ENCODE data around the gene ZWILCH. TPM values are rescaled to one million over a fixed set of nuclear protein-coding genes. Genes with fewer than 3 reads are reported as not detected.

Gene ZWILCH
- total RNA-seq, 1 experiment from 2014 or later, result 50.2 TPM

DNA sequence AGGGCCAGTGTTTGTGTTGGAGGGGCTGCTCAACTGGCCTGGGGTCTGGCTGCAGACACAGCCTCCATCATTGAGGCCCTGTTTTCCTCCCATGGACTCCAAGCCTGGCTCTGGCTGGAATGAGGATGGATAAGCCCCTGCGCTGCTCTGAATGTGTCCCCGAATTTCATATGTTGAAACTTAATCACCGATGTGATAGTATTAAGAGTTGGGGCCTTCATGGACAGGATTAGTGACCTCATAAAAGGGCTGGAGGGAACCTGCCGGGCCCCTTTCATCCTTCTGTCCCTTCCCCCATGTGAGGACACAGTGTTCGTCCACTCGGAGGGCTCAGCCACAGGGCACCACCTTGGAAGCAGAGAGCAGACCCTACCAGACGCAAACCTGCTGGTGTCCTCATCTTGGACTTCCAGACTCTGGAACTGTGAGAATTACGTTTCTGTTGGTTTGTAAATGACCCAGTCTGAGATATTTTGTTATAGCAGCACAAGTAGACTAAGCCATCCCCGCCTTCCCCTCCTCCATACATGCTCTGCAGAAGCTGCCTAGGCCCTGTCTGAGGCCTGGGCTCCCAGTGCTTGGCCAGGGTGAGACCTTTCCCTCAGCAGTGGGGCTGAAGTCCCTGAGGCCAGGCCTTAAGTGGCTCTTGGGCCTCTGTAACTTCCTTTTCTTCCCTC is 64.5 kb downstream of the ZWILCH start (continued):
- TF ChIP-seq, protein P1, sequence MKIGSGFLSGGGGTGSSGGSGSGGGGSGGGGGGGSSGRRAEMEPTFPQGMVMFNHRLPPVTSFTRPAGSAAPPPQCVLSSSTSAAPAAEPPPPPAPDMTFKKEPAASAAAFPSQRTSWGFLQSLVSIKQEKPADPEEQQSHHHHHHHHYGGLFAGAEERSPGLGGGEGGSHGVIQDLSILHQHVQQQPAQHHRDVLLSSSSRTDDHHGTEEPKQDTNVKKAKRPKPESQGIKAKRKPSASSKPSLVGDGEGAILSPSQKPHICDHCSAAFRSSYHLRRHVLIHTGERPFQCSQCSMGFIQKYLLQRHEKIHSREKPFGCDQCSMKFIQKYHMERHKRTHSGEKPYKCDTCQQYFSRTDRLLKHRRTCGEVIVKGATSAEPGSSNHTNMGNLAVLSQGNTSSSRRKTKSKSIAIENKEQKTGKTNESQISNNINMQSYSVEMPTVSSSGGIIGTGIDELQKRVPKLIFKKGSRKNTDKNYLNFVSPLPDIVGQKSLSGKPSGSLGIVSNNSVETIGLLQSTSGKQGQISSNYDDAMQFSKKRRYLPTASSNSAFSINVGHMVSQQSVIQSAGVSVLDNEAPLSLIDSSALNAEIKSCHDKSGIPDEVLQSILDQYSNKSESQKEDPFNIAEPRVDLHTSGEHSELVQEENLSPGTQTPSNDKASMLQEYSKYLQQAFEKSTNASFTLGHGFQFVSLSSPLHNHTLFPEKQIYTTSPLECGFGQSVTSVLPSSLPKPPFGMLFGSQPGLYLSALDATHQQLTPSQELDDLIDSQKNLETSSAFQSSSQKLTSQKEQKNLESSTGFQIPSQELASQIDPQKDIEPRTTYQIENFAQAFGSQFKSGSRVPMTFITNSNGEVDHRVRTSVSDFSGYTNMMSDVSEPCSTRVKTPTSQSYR (CRISPR knock-in tag; IDR thresholded peaks at IDR 0.05), result no peak
- TF ChIP-seq, protein P2, sequence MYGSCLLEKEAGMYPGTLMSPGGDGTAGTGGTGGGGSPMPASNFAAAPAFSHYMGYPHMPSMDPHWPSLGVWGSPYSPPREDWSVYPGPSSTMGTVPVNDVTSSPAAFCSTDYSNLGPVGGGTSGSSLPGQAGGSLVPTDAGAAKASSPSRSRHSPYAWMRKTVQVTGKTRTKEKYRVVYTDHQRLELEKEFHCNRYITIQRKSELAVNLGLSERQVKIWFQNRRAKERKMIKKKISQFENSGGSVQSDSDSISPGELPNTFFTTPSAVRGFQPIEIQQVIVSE (CRISPR knock-in tag; IDR thresholded peaks at IDR 0.05; ENCODE audit: borderline replicate concordance), result no peak
- TF ChIP-seq ATF1 (CRISPR knock-in tag; IDR thresholded peaks at IDR 0.05) (no peak), NR2C2 (CRISPR knock-in tag; IDR thresholded peaks at IDR 0.05) (no peak), FOXJ3 (CRISPR knock-in tag; IDR thresholded peaks at IDR 0.05; ENCODE audit: borderline replicate concordance) (no peak)

DNA sequence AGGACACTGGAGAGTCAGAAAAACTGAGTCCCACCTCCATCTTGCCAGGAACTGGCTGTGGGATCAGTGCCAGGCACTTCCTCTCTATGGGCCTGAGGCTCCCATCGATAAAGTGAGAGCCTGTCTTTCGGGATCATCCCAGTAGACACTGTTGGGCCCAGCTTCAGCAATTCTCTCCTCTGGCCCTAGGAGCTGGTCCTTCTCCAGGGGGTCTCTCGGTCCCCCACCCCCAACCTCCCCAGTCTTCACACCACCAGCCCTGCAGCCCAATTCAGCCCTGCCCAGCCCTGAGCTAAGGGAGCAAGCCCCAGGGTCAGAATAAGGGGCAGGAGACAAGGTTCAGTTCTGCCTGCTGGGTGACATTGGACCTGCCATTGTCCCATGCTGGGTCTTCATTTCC is 65.2 kb downstream of the ZWILCH start:
- no peaks in the 10 kb centered on the region for H3K27me3 Mint-ChIP-seq (ENCODE audit: low read depth)
- DNase-seq (ENCODE audit: low spot score), result no peak
- H3K9me3 Mint-ChIP-seq, result no peaks in the 10 kb centered on the region
- no peak for ATAC-seq
- POLR2A ChIA-PET, result no interaction called here
- TF ChIP-seq RELA (CRISPR knock-in tag; IDR thresholded peaks at IDR 0.05; ENCODE audit: borderline replicate concordance), result no peak
- H3K27ac Mint-ChIP-seq, result no peak overlapping the region
- no peaks in the 10 kb centered on the region for H3K36me3 Mint-ChIP-seq
- H3K4me3 Mint-ChIP-seq, result no peak overlapping the region
- peaks cover 18% of the 10 kb centered on the region for H3K4me1 Mint-ChIP-seq
- CTCF ChIA-PET, result interaction anchor here (1.0 kb wide), 1 partner anchor 19 kb away, joined by 3 read pairs; no protein-coding TSS in a partner anchor

DNA sequence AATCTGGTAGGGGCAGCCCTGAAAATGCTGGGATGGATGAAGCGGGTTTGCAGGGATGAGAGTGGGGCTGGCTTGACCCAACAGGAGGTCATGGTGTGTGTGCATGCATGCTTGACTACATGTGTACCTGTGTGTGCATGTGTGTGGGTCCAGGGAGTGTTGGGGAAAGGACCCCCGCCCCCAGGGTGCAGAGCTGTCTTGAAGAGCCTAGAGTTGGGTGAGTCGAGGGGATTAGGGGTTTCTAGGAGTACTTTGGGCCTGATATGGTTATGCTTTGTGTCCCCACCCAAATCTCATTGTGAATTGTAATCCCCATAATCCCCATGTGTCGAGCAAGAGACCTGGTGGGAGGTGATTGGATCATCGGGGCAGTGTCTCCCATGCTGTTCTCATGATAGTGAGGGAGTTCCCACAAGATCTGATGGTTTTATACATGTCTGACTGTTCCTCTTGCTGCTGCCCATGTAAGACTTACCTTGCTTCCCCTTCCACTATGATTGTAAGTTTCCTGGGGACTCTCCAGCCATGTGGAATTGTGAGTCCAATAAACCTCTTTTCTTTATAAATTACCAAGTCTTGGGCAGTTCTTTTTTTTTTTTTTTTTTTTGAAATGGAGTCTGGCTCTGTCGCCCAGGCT is 65.8 kb downstream of the ZWILCH start:
- Mint-ChIP-seq H3K27ac (no peak overlapping the region), H3K9me3 (no peaks in the 10 kb centered on the region), H3K36me3 (no peaks in the 10 kb centered on the region), H3K4me1 (peaks cover 13% of the 10 kb centered on the region), H3K4me3 (no peak overlapping the region), H3K27me3 (ENCODE audit: low read depth) (no peaks in the 10 kb centered on the region)
- POLR2A ChIA-PET, result no interaction called here
- ATAC-seq, result no peak
- CTCF ChIA-PET, result interaction anchor here (1.0 kb wide), 1 partner anchor 18 kb away, joined by 3 read pairs; no protein-coding TSS in a partner anchor
- TF ChIP-seq, protein P2 (CRISPR knock-in tag; IDR thresholded peaks at IDR 0.05; ENCODE audit: borderline replicate concordance), result no peak
- TF ChIP-seq, protein P3, sequence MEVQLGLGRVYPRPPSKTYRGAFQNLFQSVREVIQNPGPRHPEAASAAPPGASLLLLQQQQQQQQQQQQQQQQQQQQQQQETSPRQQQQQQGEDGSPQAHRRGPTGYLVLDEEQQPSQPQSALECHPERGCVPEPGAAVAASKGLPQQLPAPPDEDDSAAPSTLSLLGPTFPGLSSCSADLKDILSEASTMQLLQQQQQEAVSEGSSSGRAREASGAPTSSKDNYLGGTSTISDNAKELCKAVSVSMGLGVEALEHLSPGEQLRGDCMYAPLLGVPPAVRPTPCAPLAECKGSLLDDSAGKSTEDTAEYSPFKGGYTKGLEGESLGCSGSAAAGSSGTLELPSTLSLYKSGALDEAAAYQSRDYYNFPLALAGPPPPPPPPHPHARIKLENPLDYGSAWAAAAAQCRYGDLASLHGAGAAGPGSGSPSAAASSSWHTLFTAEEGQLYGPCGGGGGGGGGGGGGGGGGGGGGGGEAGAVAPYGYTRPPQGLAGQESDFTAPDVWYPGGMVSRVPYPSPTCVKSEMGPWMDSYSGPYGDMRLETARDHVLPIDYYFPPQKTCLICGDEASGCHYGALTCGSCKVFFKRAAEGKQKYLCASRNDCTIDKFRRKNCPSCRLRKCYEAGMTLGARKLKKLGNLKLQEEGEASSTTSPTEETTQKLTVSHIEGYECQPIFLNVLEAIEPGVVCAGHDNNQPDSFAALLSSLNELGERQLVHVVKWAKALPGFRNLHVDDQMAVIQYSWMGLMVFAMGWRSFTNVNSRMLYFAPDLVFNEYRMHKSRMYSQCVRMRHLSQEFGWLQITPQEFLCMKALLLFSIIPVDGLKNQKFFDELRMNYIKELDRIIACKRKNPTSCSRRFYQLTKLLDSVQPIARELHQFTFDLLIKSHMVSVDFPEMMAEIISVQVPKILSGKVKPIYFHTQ (CRISPR knock-in tag; IDR thresholded peaks at IDR 0.05), result no peak
- no peak for TF ChIP-seq OVOL2 (CRISPR knock-in tag; IDR thresholded peaks at IDR 0.05; ENCODE audit: borderline replicate concordance)
- DNase-seq (ENCODE audit: low spot score), result no peak

DNA sequence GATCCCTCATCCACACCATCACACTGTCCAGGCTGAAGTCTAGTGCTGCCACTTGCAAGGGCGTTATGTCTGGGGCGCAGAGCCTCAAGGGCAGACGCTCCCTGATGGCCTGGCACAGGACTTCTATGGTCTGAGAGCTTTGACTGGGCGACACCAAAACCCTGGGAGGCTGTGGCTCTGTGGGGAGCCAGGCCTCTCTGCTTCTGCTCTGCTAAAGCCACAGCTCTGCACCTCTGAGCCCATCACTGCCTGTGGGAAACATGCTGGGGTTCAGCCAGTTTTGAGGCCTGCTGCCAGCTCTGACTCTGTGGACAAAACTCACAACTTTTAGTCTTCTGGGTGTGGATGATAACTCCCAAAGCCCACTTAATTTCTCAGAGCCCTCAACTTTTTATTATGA is 67.0 kb downstream of the ZWILCH start:
- Mint-ChIP-seq H3K4me3 (no peak overlapping the region), H3K9me3 (no peaks in the 10 kb centered on the region), H3K4me1 (peaks cover 1% of the 10 kb centered on the region), H3K27me3 (ENCODE audit: low read depth) (no peaks in the 10 kb centered on the region), H3K27ac (no peak overlapping the region), H3K36me3 (no peaks in the 10 kb centered on the region)
- ChIA-PET CTCF (interaction anchor here (0.6 to 1.0 kb wide), 3 partner anchors 83 to 217 kb away, joined by 3 to 4 read pairs (median 4); no protein-coding TSS in a partner anchor), POLR2A (interaction anchor here (0.7 kb wide), 2 partner anchors 177 to 297 kb away, joined by 4 to 5 read pairs; no protein-coding TSS in a partner anchor)
- DNase-seq (ENCODE audit: low spot score) (no peak), ATAC-seq (no peak)
- TF ChIP-seq JUN (CRISPR knock-in tag; IDR thresholded peaks at IDR 0.05), result no peak
- no peak for TF ChIP-seq FOXJ3 (CRISPR knock-in tag; IDR thresholded peaks at IDR 0.05; ENCODE audit: borderline replicate concordance)
- no peak for TF ChIP-seq PRRX2 (CRISPR knock-in tag; IDR thresholded peaks at IDR 0.05)
- no peak for TF ChIP-seq ZNF396 (CRISPR knock-in tag; IDR thresholded peaks at IDR 0.05; ENCODE audit: borderline replicate concordance)
- TF ChIP-seq, protein P4, sequence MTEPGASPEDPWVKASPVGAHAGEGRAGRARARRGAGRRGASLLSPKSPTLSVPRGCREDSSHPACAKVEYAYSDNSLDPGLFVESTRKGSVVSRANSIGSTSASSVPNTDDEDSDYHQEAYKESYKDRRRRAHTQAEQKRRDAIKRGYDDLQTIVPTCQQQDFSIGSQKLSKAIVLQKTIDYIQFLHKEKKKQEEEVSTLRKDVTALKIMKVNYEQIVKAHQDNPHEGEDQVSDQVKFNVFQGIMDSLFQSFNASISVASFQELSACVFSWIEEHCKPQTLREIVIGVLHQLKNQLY (CRISPR knock-in tag; IDR thresholded peaks at IDR 0.05), result no peak
- TF ChIP-seq FOXP1 (CRISPR knock-in tag; IDR thresholded peaks at IDR 0.05; ENCODE audit: borderline replicate concordance), result no peak

Data from WTC11 (cell line).